GM20431 (cell line): ENCODE results near the gene INF2.
"Not testable (repeated sequence)": the region's sequence is repeated elsewhere in the genome, so short reads cannot be mapped to it uniquely, and the experiment has no call there.

Experiments
- in situ Hi-C: fragments of 300-500 bp; cut with MseI, MboI; formaldehyde crosslinking; loops from one replicate; pipeline ENCODE4 v1.15.0; 2020; ENCODE audit warnings: low sequenced_read_pairs; ENCODE audit not compliant: unreplicated experiment

Gene INF2

DNA sequence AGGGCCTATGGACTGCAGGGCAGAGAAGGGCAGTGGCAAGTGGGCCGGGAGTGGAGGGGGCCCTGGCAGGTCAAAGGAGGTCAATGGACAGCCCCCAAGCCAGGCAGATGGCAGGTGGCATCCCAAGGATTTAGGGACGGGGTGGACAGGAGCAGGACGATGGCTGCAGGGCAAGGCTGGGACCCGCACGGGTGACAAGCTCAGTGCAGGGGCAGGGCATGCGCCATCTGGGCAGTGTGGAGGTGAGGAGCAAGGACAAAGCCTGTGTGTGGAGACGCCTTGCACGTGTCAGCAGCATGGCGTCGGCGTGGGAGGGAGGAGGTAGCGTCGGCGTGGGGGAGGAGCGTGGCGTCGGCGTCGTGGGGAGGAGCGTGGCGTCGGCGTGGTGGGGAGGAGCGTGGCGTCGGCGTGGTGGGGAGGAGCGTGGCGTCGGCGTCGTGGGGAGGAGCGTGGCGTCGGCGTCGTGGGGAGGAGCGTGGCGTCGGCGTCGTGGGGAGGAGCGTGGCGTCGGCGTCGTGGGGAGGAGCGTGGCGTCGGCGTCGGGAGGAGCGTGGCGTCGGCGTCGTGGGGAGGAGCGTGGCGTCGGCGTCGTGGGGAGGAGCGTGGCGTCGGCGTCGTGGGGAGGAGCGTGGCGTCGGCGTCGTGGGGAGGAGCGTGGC is 39.9 kb downstream of the INF2 start:
- in situ Hi-C loops, result not testable (repeated sequence)

DNA sequence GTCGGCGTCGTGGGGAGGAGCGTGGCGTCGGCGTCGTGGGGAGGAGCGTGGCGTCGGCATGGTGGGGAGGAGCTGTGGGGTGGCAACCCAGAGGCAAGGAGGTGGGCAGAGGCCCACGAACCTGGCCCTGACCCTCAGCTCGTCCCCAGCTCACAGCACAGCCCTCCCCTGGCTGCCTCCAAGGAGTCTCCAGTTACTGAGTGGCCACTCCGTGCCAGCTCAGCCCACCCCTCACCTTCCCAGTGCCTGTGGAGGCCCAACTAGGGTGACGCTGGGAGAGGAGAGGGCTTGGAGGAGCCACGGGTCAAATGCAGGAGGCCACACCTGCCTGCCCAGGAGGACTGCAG is 40.4 kb downstream of the INF2 start:
- in situ Hi-C loops, result no loop called here

DNA sequence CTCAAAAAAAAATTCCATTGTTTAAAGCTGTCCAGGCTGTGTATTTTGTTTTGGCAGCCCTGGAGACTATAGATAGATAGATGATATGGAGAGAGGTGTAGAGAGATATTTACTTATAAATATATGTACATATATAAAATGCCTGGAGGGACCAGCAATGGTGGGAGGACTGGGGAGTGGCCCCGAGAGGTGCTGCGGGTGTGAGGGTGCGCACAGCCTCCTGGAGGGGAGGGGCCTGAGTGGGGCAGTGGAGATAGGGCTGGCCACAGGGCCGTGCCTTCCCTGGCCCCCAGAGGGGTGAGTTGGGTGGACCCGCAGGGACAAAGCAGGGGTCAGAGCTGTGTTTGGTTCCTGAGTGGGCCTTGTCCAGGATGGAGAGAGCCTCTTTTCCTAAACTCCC is 41.1 kb downstream of the INF2 start:
- in situ Hi-C loops, result no loop called here

DNA sequence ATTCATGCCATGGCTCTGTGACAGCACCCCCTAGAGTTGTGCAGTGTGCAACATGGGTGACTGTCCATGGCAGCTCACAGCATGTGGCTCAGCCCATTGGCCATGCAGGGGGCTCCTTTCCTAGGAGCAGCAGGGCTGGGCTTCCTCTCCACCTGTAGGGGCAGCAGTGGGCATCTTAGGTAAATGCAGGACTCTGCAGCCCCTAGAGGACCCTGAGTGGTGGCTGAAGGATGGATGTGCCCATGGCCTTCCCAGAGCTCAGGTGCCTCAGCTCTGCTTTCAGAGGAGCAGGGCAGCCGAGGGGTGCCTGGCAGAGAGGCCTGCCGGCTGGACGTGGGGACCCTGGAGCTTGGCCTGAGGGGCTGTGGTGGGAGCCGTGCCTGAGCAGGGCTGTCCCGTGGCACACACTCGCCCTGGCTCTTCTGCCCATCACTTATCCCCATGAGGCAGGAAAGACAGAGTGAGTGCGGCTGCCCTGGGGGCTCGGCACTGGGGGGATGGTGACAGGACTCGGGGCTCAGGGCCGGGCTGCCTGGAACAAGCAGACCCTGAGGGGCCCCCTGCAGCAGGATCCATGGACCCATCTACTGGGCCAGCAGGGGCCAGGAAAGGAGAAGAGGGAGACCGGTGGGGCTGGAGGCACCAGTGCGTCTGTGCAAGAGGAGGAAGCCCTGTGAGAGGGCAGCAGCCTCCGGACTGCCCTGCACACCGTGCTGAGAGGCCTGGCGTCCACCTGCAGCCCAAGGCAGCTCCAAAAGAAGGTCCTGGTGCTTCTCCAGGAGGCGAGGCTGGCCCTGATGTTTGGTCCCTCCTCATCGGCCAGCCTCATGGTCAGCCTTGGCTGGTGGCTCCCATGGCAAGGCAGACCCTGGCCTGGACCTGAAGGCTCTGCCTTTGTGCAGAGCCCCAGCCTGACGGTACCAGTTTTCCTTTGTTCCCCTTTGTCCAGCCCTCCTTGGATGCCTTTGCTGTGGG is 42.2 kb downstream of the INF2 start:
- in situ Hi-C loops, result no loop called here

DNA sequence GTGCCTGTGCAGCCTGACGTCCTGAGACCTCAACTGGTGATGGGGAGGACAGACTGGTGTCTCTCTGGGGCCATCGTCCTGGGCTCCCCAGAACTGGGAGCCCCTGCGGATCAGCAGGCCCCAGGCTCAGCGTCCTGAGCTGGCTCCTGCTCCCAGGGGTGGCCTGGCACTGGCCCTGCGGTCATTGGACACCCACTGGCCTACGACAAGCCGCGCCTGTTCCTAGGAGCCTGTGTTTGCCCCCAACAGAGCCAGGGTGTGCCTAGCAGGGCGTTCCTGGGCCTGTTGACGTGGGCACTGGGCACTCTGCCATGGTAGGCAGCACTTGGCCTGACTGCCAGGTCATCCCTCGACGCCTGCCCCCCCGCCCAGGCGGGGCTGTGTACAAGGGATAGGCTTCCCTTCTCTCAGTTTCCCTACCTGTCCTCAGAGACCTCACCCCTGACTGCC is 43.0 kb downstream of the INF2 start:
- in situ Hi-C loops, result no loop called here

DNA sequence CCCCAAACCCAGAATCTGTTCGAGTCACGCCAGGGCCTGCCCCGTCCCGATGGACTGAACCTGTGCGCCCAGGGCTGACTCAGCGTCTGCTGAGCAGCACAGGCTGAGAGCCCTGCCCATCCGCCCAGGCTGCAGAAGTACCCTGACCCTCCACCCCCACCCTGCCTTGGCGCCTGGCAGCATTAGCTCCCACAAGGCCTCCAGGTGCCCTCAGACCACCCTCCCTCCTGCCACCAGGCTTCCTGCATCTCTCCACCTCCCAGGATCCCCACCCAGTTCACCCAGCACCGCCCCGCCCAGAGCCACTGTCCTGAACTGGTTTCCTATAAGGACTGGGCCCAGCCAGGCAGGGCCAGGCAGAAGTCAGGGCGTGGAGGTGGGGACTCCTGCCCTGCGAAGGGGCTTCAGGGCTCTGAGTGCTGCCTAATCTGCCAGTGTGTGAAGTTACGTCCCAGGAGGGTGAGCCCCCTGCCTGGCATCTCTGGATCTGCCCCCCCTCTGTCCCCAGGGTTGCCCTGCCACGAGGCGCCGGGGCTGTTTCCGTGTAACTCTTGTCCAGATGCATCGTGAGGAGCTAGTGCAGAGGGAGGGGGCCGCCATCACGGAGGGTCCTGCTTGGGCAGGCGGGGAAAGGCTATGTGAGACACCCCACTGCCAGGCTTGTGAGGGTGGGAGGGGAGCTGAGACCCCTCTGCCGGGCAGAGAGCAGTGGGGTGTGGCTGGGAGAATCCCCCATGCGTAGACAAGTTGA is 43.7 kb downstream of the INF2 start:
- in situ Hi-C loops, result no loop called here

DNA sequence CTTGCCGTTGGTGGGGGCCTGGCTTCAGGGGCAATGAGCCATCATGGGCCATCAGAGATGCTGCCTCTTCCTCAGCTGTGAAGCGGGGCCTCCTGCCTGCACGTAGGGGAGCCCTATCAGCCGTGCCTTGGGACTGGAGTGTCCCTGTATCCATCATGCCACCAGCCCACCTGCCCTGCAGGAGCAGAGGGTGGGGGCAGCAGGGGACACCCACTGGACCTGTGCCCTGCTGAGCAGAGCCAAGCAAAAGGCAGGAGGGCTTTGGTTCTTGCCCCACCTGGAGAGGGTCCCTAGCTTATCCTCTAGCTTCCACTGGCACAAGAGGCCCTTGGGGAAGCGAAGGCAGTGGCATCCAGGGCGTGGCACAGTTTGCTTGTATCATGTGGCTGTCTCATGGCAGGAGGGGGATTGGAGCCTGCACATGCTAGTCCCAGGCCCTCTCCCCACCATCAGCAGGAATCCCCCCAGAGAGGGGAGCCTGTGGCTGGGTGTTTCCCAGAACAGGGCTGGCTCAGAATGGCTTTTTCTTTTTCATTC is 44.7 kb downstream of the INF2 start:
- in situ Hi-C loops, result no loop called here

DNA sequence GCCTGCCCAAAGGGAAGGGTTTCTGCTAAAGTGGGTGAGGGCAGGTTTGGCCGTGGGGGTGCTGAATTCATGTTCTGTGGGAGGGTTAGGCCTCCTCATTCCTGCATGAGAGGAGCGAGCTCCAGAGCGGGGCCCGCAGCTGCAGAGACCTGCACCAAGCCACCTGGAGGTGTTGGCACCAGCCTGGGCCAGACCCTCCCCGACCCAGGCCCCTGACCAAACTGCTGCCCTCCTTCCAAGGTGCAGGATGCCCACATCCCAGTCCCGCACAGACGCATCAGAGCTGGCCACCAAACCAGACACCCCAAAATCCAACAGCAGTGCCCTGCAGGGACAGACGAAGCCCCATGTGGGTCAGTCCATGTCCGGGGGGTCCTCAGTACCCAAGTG is 45.2 kb downstream of the INF2 start:
- in situ Hi-C loops, result no loop called here

DNA sequence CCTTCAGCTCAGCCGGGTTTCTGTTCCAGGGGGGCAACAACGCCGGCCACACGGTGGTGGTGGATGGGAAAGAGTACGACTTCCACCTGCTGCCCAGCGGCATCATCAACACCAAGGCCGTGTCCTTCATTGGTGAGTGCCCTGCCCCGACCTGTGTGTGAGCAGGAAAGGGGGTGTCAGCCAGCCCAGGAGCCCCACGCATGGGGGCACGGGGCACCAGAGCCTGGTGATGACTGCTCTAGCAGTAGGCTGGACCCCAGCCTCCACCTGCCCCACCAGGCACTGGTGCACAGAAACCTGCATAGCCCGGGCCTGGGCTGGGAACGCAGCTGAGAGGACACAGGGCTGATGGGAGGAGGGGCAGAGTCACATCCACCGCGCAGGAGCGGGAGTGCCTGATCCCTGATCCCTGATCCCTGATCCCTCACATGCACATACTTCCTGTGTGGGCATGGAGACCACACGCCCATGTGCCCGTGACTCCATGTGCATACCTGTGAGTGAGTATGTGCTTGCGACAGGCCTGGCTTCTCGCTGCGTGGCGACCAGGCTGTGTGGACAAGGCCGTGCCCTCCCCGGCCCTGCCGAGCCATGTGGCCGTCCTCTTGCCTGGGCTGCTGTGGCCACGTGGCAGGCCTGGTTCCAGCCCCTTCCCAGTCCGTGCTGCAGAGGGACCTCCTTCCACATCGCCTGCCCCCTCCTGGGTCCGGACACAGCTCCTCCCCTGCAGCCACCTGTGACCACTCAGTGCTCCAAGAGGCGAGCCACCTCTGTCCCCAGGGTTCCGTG is 45.8 kb downstream of the INF2 start:
- in situ Hi-C loops, result no loop called here

DNA sequence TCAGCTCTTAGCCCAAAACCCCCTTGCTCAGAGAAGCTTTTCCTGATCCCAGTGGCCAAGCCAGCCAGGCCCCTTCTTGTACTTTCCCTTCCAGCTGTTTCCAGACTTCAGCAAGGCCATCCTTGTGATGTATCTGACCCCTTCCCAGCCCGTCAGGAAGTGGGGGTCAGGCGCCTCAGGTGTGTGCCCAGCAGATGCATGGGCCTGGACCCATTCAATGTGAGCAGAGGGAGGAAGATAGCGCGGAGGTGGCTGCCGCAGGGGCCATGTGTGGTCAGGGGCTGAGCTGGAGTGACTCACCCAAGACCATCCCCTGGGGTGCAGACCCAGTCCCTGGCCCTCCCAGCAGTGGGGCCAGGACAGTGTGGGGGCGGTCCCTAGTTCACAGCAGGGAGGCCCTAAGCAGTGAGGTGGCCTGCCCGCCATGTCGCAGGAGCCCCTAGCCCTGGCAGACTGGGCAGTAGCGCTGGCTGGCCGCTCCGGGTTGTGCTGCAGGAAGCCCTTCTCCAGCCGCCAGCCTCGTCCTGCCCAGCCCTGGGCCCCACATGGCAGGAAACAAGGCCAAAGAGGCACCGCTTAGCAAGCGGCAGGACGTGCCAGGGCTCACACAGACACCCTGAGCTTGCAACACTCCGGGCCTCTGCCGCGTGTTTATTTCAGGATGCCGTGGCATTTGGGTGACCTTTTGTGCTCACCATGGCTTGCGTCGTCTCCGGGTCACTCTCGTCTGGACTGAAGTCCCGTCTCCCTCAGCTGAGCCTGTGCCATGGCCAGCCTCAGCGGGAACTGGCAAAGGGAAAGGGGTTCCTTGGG is 46.6 kb downstream of the INF2 start:
- in situ Hi-C loops, result no loop called here

DNA sequence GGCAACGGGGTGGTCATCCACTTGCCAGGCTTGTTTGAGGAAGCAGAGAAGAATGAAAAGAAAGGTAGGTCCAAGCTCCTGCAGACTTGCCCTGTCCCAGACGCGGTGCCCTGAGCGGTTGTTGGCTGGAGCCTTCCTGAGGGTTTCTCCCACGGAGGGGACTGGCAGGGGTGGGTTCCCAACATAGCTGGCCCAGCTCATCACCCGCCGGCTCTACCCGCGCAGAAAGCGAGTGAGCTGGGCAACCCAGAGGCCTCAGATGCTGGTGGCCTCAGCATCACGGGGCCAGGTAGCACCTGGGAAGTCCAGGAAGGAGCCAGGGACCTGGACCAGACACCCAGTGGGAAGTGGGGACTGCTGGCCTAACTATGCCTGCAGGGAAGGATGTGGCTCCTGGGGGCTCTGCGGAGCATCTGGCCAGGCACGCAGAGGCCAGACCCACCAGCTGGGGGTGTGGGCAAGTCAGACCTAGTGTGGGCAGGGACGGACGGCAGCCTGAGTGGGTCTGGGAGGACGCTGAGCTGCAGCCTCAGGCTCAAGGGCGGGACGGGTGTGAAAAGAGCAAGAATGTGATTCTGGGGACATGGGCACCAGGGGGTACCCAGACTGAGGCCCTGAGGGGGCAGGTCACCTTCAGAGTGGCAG is 49.1 kb downstream of the INF2 start:
- in situ Hi-C loops, result no loop called here

DNA sequence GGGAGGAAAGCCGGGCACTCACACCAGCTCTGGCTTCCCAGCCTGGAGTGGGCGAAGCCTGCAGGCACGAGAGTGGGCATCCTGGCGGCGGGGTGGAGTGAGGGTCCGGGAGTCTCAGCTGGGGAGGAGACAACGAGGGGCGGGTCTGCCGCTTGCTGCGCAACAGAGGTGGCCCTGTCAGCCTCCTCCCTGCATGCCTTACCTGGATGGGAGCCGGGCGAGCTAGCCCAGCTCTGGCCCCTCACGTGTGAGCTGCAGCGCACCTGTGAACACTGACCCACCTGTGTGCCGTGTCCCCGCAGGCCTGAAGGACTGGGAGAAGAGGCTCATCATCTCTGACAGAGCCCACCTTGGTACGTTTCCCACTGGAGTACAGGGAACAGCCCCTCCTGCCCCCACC is 49.6 kb downstream of the INF2 start:
- in situ Hi-C loops, result no loop called here

DNA sequence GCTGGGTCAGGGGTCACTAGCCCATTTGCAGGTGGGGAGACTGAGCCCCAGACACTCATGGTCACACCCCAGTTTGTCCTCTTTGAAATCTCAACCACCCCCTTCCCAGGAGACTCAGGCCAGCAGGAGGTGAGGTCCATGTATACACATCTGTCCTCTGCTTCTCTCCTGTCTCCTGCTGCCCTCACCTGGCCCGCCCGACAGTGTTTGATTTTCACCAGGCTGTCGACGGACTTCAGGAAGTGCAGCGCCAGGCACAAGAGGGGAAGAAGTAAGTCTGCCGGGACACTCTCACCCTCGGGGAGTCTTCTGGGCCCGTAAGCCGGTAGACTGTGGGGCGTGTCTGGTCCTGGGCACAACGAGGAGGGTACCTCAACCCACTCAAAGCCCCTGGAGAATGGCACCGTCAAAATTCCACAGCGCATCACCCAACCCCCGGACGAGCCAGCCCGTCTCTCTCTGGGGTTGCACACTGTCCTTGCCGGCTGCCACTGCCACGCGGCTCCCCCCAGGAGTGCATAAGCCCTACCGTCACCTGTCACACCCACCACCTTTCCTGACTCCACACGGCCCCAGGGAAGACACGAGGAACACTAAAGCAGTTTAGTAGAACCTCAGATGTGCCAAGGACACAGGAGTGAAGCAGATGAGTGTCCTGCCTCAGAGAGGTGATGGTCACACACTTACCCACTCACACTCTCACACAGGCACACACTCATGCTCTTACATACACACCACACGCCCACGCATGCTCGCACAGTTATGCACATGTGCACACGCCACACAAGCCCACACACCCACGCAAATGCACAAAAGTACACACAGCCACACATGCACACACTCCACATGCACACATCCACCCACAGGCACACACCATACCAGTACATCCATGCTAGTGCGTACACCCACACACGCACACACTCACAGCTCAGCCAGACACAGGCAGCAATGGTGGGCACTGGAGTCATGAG is 50.4 kb downstream of the INF2 start:
- in situ Hi-C loops, result no loop called here

DNA sequence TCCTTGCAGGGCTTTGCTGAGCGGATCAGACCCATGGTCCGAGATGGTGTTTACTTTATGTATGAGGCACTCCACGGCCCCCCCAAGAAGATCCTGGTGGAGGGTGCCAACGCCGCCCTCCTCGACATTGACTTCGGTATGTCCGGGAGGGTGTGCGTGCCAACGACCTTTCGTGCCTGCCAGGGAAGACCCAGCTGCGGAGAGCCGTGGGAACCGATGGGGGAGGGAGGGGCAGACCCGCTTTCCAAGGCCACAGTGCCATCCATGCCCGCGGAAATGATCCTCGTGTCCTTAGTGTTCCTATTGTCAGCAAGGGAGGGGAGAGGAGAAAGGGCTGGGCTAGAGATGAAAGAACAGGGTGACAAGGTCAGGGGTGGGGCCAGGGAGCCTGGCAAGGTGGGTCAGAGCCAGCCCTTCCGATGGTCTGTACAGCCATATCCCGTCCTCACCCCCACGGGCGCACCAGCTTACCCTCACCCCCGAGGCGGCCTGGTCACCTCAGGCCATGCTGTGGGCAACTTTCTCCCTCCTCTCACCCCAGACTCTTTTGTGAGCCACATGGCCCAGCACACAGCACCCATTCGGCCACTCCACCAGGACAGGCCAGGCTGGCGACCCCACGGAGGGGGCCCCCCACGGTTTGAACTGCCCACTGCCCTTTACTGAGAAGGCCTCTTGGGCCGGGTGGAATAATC is 51.8 kb downstream of the INF2 start:
- in situ Hi-C loops, result no loop called here

DNA sequence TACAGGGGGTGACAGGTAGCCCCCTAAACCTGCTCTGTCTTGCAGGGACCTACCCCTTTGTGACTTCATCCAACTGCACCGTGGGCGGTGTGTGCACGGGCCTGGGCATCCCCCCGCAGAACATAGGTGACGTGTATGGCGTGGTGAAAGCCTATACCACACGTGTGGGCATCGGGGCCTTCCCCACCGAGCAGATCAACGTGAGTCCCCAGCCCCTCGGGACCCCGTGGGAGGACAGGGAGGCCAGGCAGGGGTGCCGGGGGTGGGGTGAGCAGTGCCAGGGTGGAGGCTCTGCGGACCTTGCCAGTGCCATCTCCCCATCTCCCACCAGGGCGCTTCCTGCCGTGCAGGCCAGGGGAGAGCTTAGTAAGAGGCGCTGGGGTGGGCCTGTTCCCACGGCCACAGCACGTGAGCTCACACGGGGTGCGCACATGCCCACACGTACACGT is 52.4 kb downstream of the INF2 start:
- in situ Hi-C loops, result no loop called here

DNA sequence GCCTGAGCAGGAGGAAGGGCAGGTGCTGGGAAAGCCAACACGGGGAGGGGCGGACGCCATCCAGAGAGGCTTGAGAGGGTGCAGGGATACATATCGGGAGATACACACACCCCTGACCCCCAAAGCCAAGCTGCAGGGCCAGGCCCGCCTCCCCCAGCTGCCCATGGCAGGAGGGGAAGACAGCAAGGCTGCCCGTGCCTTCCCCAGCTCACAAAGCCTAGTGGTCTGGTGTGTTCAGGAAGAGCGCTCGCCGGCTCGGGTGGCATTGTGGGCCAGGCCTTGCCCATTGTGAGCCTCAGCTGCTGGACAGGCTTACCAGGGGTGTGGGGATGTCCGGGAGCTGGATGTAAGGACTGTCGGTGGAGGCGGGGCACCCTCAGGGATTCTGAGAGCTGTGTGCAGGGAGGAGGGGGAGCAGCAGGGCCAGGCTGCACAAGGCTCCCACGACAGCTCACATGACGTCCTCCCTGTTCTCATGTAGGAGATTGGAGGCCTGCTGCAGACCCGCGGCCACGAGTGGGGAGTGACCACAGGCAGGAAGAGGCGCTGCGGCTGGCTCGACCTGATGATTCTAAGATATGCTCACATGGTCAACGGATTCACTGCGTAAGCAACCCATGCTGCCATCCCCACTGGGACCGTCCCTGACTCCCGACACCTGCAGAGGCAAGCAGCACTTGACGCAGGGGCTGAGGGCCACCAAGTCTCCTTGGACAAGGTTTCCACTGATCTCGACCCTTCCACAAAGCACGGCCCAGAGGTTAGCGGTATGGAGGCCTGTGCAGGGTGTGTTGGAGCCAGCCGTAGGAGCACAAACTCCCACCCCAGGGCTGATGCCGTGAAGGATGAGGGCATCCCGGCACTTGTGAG is 53.4 kb downstream of the INF2 start:
- in situ Hi-C loops, result no loop called here
